Vagina (tissue), 2 donors: ENCODE results near the gene AREG.

ENCODE experiments used
- CTCF ChIP-seq, 3 experiments: fragments of 450-650 bp in 2 of 3; fragments of 200-600 bp in 1 of 3; sonication (generic) in 1 of 3; IDR thresholded peaks; one replicate each; pipeline ENCODE4 v1.5.1; 2017 to 2019; ENCODE audit warnings: antibody characterized with exemption in 3 of 3, mild to moderate bottlenecking in 2 of 3, moderate library complexity in 2 of 3
- POLR2AphosphoS5 ChIP-seq, 2 donors: sonication (generic); formaldehyde crosslinking; IDR thresholded peaks; one replicate each; pipeline ENCODE4 v1.9.0; 2017; ENCODE audit warnings: antibody characterized with exemption in 2 of 2, mild to moderate bottlenecking in 2 of 2, low read depth in 1 of 2; ENCODE audit not compliant: insufficient read depth in 1 of 2

GRCh38 chr4:74446896-74447295 lies 2.0 kb downstream of the AREG start:
- TF ChIP-seq CTCF (IDR thresholded peaks at IDR 0.05), result no peak
- no peak for TF ChIP-seq POLR2AphosphoS5 (IDR thresholded peaks at IDR 0.05; ENCODE audit: insufficient read depth in 1 of 2, low read depth in 1 of 2)
